ENCODE data around the gene SPNS2. TPM values are rescaled to one million over a fixed set of nuclear protein-coding genes. Genes with fewer than 3 reads are reported as not detected.
A peak's percentile ranks its signal among the peaks of the same experiment; 100 is the strongest.

SPNS2 gene
- total RNA-seq, 4 donors from 2014 or later: 8.7 to 72.0 (median 18.2) TPM

- Histone ChIP-seq H3K36me3 (no peaks in the 10 kb centered on the region), H3K9me3 (no peaks in the 10 kb centered on the region), H3K27me3 (no peaks in the 10 kb centered on the region), H3K4me1 (peaks cover 0 to 8% (median 3%) of the 10 kb centered on the region in 4 donors), H3K27ac (no peak overlapping the region), H3K4me3 (no peak overlapping the region)
- no peak for DNase-seq
- TF ChIP-seq CTCF (IDR thresholded peaks at IDR 0.05): no peak
- no peak for TF ChIP-seq EP300 (IDR thresholded peaks at IDR 0.05; ENCODE audit: low read depth)
- no peak for TF ChIP-seq POLR2A (IDR thresholded peaks at IDR 0.05)
- no peak for TF ChIP-seq POLR2AphosphoS5 (IDR thresholded peaks at IDR 0.05)
- 83% methylated on average over 11 of the region's 11 CpGs; no CpG with 5 or more reads in 1 of the 2 donors for WGBS, 2 donors (ENCODE audit: low coverage in 1 of 2)
- in situ Hi-C loops (cut with MboI; ENCODE audit: low pct_ligation_motif_present in 1 of 4, low pct_unique_long_range_greater_than_20kb in 1 of 4, low sequenced_read_pairs in 3 of 4): no loop called here
- intact Hi-C loops (cut with DNase I; ENCODE audit: low total_unique reads): no loop called here
Measured at GRCh38 chr17:4525691-4526397, 27.2 kb downstream of the SPNS2 start.

- Histone ChIP-seq H3K27ac (no peak overlapping the region), H3K27me3 (peaks cover under 1% of the 10 kb centered on the region), H3K4me1 (no peaks in the 10 kb centered on the region), H3K36me3 (no peaks in the 10 kb centered on the region), H3K4me3 (no peak overlapping the region), H3K9me3 (no peaks in the 10 kb centered on the region)
- TF ChIP-seq POLR2A (IDR thresholded peaks at IDR 0.05): no peak
- TF ChIP-seq POLR2AphosphoS5 (IDR thresholded peaks at IDR 0.05): no peak
- no peak for TF ChIP-seq EP300 (IDR thresholded peaks at IDR 0.05; ENCODE audit: low read depth)
- no peak for TF ChIP-seq CTCF (IDR thresholded peaks at IDR 0.05)
- DNase-seq: no peak
- in situ Hi-C loops (cut with MboI; ENCODE audit: low pct_ligation_motif_present in 1 of 4, low pct_unique_long_range_greater_than_20kb in 1 of 4, low sequenced_read_pairs in 3 of 4): no loop called here
- WGBS, 2 donors (ENCODE audit: low coverage in 1 of 2): 58 to 59% methylated on average over 1 of the region's 1 CpG
- intact Hi-C loops (cut with DNase I; ENCODE audit: low total_unique reads): no loop called here
Measured at GRCh38 chr17:4527134-4527533, 28.5 kb downstream of the SPNS2 start.

GRCh38 chr17:4527566-4528125 lies 29.0 kb downstream of the SPNS2 start:
- intact Hi-C loops (cut with DNase I; ENCODE audit: low total_unique reads) (no loop called here), in situ Hi-C loops (cut with MboI; ENCODE audit: low pct_ligation_motif_present in 1 of 4, low pct_unique_long_range_greater_than_20kb in 1 of 4, low sequenced_read_pairs in 3 of 4) (no loop called here)
- no peaks in the 10 kb centered on the region for H3K36me3 ChIP-seq
- H3K4me1 ChIP-seq: no peaks in the 10 kb centered on the region
- no peaks in the 10 kb centered on the region for H3K9me3 ChIP-seq
- H3K4me3 ChIP-seq: no peak overlapping the region
- WGBS, 2 donors (ENCODE audit: low coverage in 1 of 2): 65 to 71% methylated on average over 8 to 12 of the region's 12 CpGs
- no peak overlapping the region for H3K27ac ChIP-seq
- TF ChIP-seq POLR2AphosphoS5 (IDR thresholded peaks at IDR 0.05): no peak
- no peak for TF ChIP-seq POLR2A (IDR thresholded peaks at IDR 0.05)
- TF ChIP-seq EP300 (IDR thresholded peaks at IDR 0.05; ENCODE audit: low read depth): no peak
- no peak for TF ChIP-seq CTCF (IDR thresholded peaks at IDR 0.05)
- no peak for DNase-seq
- H3K27me3 ChIP-seq: peaks cover 5% of the 10 kb centered on the region

GRCh38 chr17:4529533-4530152 lies 31.0 kb downstream of the SPNS2 start:
- H3K27me3 ChIP-seq: peaks cover 12% of the 10 kb centered on the region
- no peaks in the 10 kb centered on the region for H3K36me3 ChIP-seq
- no peak for DNase-seq
- H3K27ac ChIP-seq: peak overlapping the region in 1 of 4 donors; percentile 24
- WGBS, 2 donors (ENCODE audit: low coverage in 1 of 2): 75 to 100% methylated on average over 4 to 13 of the region's 13 CpGs
- H3K9me3 ChIP-seq: no peaks in the 10 kb centered on the region
- intact Hi-C loops (cut with DNase I; ENCODE audit: low total_unique reads) (no loop called here), in situ Hi-C loops (cut with MboI; ENCODE audit: low pct_ligation_motif_present in 1 of 4, low pct_unique_long_range_greater_than_20kb in 1 of 4, low sequenced_read_pairs in 3 of 4) (no loop called here)
- no peak overlapping the region for H3K4me3 ChIP-seq
- peaks cover 0 to 11% (median 10%) of the 10 kb centered on the region in 4 donors for H3K4me1 ChIP-seq
- no peak for TF ChIP-seq POLR2AphosphoS5 (IDR thresholded peaks at IDR 0.05)
- TF ChIP-seq POLR2A (IDR thresholded peaks at IDR 0.05): no peak
- TF ChIP-seq EP300 (IDR thresholded peaks at IDR 0.05; ENCODE audit: low read depth): no peak
- TF ChIP-seq CTCF (IDR thresholded peaks at IDR 0.05): no peak
